Measurements from ENCODE around the gene DCST2. TPM values are rescaled to one million over a fixed set of nuclear protein-coding genes. Genes with fewer than 3 reads are reported as not detected.

Gene DCST2
- total RNA-seq, 4 donors from 2014 or later, result 0.07 to 1.6 TPM; not detected in 2

GRCh38 chr1:155009221-155009711 is 24.3 kb downstream of the DCST2 start:
- Histone ChIP-seq H3K4me3 (no peak overlapping the region), H3K36me3 (no peaks in the 10 kb centered on the region), H3K4me1 (peaks cover 0 to 19% of the 10 kb centered on the region in 2 donors), H3K9me3 (no peaks in the 10 kb centered on the region), H3K27me3 (no peaks in the 10 kb centered on the region), H3K27ac (no peak overlapping the region)
- no peak for TF ChIP-seq CTCF (IDR thresholded peaks at IDR 0.05)
- no peak for TF ChIP-seq POLR2A (IDR thresholded peaks at IDR 0.05)
- intact Hi-C loops (cut with DNase I; ENCODE audit: low total_unique reads), result no loop called here
- DNase-seq, result no peak

DNA sequence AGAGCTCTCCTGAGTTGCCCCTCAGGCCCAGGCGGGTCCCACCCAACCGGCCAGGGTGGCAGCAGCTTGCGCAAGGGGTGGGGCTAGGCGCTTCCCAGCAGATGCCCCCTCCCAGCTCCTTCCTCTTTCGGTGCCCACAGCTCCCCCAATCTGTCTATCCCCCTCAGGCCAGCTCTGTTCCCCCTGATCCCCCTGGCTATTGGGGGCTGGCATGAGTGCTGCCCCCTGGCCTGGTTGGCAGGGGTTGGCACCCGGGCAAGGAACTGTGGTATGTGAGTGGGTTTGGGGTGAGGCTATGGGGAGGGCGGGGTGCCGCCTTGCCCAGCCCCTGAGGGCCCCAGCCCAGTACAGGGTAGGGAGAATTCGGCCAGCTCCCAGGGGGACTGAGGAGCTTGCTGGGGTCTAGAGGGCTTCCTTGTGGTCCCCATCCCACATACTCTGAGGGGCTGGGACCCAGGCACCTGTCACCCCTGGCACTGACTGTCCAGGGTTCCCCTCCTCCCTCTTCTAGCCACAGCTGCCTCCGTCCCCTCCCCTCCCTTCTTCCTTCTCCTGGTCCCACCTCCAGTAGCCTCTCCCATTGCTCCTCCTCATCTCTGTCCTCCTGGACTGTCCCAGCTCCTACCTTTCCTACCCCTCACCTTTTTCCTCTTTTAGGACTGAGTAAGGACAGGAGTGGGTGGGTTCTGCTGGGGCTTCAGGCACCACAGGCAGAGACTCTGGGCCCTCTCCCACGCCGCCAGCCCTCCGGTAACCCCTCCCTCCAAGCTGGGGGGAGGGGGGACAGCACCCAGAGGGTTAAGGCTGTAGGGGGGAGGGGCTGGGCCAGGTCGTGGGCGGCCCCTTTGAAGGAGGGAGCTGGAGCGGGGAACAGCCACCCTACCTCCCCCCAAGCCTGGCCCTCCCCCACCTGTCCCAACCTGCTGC is 25.3 kb downstream of the DCST2 start:
- TF ChIP-seq POLR2A (IDR thresholded peaks at IDR 0.05), result no peak
- TF ChIP-seq CTCF (IDR thresholded peaks at IDR 0.05), result no peak
- Histone ChIP-seq H3K27me3 (no peaks in the 10 kb centered on the region), H3K27ac (peak overlapping the region in 1 of 2 donors; percentile 41), H3K4me1 (peaks cover 0 to 21% of the 10 kb centered on the region in 2 donors), H3K36me3 (no peaks in the 10 kb centered on the region), H3K9me3 (no peaks in the 10 kb centered on the region), H3K4me3 (no peak overlapping the region)
- intact Hi-C loops (cut with DNase I; ENCODE audit: low total_unique reads), result no loop called here
- DNase-seq, result no peak

GRCh38 chr1:155007251-155007828 is 26.2 kb downstream of the DCST2 start:
- Histone ChIP-seq H3K36me3 (no peaks in the 10 kb centered on the region), H3K9me3 (no peaks in the 10 kb centered on the region), H3K27me3 (no peaks in the 10 kb centered on the region), H3K4me1 (peaks cover 0 to 19% of the 10 kb centered on the region in 2 donors), H3K4me3 (no peak overlapping the region), H3K27ac (peak overlapping the region in 1 of 2 donors; percentile 21)
- DNase-seq, result no peak
- no peak for TF ChIP-seq CTCF (IDR thresholded peaks at IDR 0.05)
- TF ChIP-seq POLR2A (IDR thresholded peaks at IDR 0.05), result no peak
- intact Hi-C loops (cut with DNase I; ENCODE audit: low total_unique reads), result no loop called here

GRCh38 chr1:155006601-155007101 is 26.9 kb downstream of the DCST2 start:
- no peak overlapping the region for H3K4me3 ChIP-seq
- intact Hi-C loops (cut with DNase I; ENCODE audit: low total_unique reads), result no loop called here
- TF ChIP-seq POLR2A (IDR thresholded peaks at IDR 0.05) (no peak), CTCF (IDR thresholded peaks at IDR 0.05) (no peak)

More at GRCh38 chr1:155006601-155007101, 26.9 kb downstream of the DCST2 start:
- DNase-seq, result no peak
- H3K27me3 ChIP-seq, result no peaks in the 10 kb centered on the region
- H3K9me3 ChIP-seq, result no peaks in the 10 kb centered on the region
- peak overlapping the region; percentile 93 to 99 for H3K27ac ChIP-seq
- H3K4me1 ChIP-seq, result peaks cover 0 to 12% of the 10 kb centered on the region in 2 donors
- no peaks in the 10 kb centered on the region for H3K36me3 ChIP-seq
